ENCODE measurements around the gene SRP68.
"Not testable (repeated sequence)": the region's sequence is repeated elsewhere in the genome, so short reads cannot be mapped to it uniquely, and the experiment has no call there.

SRP68 gene

DNA sequence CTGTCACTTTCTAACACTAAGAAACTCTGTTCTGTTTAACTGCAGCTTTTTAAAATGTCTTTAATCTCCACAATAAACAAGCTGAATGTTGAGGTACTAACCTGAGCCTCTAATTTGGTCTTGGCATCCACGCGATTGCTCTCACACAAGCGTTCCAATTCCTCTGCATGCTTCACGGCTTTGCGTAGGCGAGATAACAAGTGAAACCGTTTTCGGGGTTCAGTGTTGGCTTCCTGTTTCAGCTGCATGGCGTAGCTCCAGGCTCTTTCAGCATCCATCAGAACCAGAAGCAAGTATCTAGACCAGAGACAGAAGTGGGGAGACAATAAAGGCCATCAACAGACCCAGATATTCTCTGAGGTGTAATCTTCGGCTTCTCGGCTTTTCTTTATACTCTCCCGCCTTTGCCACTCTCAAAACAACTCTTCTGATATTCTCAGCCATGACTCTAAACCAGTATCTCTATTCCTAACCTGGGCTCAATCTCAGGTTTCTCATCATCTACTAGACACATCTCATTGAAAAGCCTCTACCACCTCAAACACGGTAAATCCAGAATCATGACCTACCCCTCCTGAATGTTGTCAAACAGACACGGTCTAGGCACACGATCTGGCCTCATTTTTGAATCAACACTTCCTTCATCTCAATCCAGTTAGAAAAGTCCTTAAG, 8.3 kb downstream of the SRP68 start:
- ATAC-seq = no peak

DNA sequence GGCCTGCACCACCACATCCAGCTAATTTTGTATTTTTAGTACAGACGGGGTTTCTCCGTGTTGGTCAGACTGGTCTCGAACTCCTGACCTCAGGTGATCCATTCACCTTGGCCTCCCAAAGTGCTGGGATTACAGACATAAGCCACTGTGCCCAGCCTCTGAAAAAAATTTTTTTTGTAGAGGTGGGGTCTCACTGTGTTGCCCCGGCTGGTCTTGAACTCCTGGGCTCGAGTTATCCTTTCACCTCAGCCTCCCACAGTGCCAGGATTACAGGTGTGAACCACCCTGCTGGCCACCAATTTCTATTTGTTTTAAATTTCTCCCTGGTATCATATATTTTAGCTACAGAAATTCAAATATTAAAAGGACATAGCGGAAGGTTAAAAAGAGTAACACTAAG, 14.1 kb downstream of the SRP68 start:
- ATAC-seq = not testable (repeated sequence)

More for the DNA sequence above, 8.3 kb downstream of the SRP68 start:
- no peak for TF ChIP-seq ISL1 (CRISPR knock-in tag; IDR thresholded peaks at IDR 0.05)
- TF ChIP-seq, protein P1, sequence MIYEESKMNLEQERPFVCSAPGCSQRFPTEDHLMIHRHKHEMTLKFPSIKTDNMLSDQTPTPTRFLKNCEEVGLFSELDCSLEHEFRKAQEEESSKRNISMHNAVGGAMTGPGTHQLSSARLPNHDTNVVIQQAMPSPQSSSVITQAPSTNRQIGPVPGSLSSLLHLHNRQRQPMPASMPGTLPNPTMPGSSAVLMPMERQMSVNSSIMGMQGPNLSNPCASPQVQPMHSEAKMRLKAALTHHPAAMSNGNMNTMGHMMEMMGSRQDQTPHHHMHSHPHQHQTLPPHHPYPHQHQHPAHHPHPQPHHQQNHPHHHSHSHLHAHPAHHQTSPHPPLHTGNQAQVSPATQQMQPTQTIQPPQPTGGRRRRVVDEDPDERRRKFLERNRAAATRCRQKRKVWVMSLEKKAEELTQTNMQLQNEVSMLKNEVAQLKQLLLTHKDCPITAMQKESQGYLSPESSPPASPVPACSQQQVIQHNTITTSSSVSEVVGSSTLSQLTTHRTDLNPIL (CRISPR knock-in tag; IDR thresholded peaks at IDR 0.05; ENCODE audit: low read depth) = no peak
- TF ChIP-seq ZNF8 (CRISPR knock-in tag; IDR thresholded peaks at IDR 0.05) = no peak
- TF ChIP-seq, protein P2, sequence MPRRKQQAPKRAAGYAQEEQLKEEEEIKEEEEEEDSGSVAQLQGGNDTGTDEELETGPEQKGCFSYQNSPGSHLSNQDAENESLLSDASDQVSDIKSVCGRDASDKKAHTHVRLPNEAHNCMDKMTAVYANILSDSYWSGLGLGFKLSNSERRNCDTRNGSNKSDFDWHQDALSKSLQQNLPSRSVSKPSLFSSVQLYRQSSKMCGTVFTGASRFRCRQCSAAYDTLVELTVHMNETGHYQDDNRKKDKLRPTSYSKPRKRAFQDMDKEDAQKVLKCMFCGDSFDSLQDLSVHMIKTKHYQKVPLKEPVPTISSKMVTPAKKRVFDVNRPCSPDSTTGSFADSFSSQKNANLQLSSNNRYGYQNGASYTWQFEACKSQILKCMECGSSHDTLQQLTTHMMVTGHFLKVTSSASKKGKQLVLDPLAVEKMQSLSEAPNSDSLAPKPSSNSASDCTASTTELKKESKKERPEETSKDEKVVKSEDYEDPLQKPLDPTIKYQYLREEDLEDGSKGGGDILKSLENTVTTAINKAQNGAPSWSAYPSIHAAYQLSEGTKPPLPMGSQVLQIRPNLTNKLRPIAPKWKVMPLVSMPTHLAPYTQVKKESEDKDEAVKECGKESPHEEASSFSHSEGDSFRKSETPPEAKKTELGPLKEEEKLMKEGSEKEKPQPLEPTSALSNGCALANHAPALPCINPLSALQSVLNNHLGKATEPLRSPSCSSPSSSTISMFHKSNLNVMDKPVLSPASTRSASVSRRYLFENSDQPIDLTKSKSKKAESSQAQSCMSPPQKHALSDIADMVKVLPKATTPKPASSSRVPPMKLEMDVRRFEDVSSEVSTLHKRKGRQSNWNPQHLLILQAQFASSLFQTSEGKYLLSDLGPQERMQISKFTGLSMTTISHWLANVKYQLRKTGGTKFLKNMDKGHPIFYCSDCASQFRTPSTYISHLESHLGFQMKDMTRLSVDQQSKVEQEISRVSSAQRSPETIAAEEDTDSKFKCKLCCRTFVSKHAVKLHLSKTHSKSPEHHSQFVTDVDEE (CRISPR knock-in tag; IDR thresholded peaks at IDR 0.05) = no peak
- TF ChIP-seq ESRRG (CRISPR knock-in tag; IDR thresholded peaks at IDR 0.05) = no peak
- TF ChIP-seq ZNF565 (CRISPR knock-in tag; conservative IDR thresholded peaks at IDR 0.05; ENCODE audit: low read depth) = no peak
- no peak for TF ChIP-seq ZFP3 (CRISPR knock-in tag; IDR thresholded peaks at IDR 0.05)
- no peak for TF ChIP-seq RARB (CRISPR knock-in tag; IDR thresholded peaks at IDR 0.05)
- TF ChIP-seq BACH2 (CRISPR knock-in tag; IDR thresholded peaks at IDR 0.05; ENCODE audit: borderline replicate concordance) = no peak
- TF ChIP-seq ARNTL (CRISPR knock-in tag; IDR thresholded peaks at IDR 0.05; ENCODE audit: borderline replicate concordance, low read depth) = no peak

DNA sequence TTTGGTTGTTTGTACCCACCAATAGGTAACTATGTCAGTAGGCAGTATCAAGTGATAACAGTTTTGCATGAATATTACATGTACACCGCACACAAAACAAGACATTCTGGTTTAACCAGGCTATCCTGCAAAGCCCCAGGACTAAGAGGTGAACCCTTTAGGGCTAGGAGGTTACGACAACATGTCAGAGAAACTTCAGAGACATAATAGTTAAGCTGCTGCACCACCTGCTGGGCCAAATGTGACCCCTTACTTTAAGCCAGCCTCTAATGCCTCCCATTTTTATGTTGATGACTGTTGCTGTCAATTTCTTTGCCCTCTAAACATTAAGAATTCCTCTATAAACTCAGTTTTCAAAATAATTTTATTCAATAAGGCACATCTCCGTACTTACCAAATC, 15.4 kb downstream of the SRP68 start:
- TF ChIP-seq BACH2 (CRISPR knock-in tag; IDR thresholded peaks at IDR 0.05; ENCODE audit: borderline replicate concordance) = no peak
- TF ChIP-seq ZNF8 (CRISPR knock-in tag; IDR thresholded peaks at IDR 0.05) = no peak
- TF ChIP-seq ISL1 (CRISPR knock-in tag; IDR thresholded peaks at IDR 0.05) = no peak
- TF ChIP-seq ZNF70 (CRISPR knock-in tag; IDR thresholded peaks at IDR 0.05) = no peak
- TF ChIP-seq ZFP30 (CRISPR knock-in tag; IDR thresholded peaks at IDR 0.05) = no peak
- TF ChIP-seq, protein P3, sequence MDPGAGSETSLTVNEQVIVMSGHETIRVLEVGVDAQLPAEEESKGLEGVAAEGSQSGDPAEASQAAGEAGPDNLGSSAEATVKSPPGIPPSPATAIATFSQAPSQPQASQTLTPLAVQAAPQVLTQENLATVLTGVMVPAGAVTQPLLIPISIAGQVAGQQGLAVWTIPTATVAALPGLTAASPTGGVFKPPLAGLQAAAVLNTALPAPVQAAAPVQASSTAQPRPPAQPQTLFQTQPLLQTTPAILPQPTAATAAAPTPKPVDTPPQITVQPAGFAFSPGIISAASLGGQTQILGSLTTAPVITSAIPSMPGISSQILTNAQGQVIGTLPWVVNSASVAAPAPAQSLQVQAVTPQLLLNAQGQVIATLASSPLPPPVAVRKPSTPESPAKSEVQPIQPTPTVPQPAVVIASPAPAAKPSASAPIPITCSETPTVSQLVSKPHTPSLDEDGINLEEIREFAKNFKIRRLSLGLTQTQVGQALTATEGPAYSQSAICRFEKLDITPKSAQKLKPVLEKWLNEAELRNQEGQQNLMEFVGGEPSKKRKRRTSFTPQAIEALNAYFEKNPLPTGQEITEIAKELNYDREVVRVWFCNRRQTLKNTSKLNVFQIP (CRISPR knock-in tag; IDR thresholded peaks at IDR 0.05; ENCODE audit: borderline replicate concordance, low read depth) = no peak
- TF ChIP-seq ZNF565 (CRISPR knock-in tag; conservative IDR thresholded peaks at IDR 0.05; ENCODE audit: low read depth) = no peak
- no peak for TF ChIP-seq GLIS3 (CRISPR knock-in tag; IDR thresholded peaks at IDR 0.05)
- TF ChIP-seq ZC3H10 (CRISPR knock-in tag; IDR thresholded peaks at IDR 0.05) = no peak
- TF ChIP-seq ARNTL (CRISPR knock-in tag; IDR thresholded peaks at IDR 0.05; ENCODE audit: borderline replicate concordance, low read depth) = no peak
- TF ChIP-seq PPARA (CRISPR knock-in tag; IDR thresholded peaks at IDR 0.05; ENCODE audit: borderline replicate concordance) = no peak
- TF ChIP-seq CSDC2 (CRISPR knock-in tag; IDR thresholded peaks at IDR 0.05) = no peak
- no peak for TF ChIP-seq TOX (CRISPR knock-in tag; IDR thresholded peaks at IDR 0.05; ENCODE audit: borderline replicate concordance)
- TF ChIP-seq, protein P4, sequence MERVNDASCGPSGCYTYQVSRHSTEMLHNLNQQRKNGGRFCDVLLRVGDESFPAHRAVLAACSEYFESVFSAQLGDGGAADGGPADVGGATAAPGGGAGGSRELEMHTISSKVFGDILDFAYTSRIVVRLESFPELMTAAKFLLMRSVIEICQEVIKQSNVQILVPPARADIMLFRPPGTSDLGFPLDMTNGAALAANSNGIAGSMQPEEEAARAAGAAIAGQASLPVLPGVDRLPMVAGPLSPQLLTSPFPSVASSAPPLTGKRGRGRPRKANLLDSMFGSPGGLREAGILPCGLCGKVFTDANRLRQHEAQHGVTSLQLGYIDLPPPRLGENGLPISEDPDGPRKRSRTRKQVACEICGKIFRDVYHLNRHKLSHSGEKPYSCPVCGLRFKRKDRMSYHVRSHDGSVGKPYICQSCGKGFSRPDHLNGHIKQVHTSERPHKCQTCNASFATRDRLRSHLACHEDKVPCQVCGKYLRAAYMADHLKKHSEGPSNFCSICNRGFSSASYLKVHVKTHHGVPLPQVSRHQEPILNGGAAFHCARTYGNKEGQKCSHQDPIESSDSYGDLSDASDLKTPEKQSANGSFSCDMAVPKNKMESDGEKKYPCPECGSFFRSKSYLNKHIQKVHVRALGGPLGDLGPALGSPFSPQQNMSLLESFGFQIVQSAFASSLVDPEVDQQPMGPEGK (CRISPR knock-in tag; IDR thresholded peaks at IDR 0.05; ENCODE audit: borderline replicate concordance) = no peak
- ATAC-seq = no peak

DNA sequence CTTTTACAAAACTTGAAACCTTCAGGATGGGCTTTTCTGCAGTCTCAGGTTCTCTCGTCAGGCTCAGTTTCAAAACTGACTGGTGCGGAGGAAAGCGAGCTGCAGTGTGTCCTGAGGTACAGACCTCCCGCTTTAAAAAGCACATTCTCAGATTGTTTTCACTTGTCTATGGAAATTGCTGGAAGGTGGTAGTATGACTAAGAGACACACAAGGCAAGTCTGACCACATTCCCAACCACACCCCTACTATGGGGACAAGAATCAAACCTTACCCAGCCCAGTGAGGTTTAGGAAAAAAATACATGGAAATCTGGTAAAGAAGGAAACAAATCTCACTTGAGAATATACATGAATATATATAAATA, 18.2 kb downstream of the SRP68 start:
- no peak for TF ChIP-seq ARNTL (CRISPR knock-in tag; IDR thresholded peaks at IDR 0.05; ENCODE audit: borderline replicate concordance, low read depth)
- TF ChIP-seq TOX (CRISPR knock-in tag; IDR thresholded peaks at IDR 0.05; ENCODE audit: borderline replicate concordance) = no peak
- TF ChIP-seq, protein P4 (CRISPR knock-in tag; IDR thresholded peaks at IDR 0.05; ENCODE audit: borderline replicate concordance) = no peak
- TF ChIP-seq ZC3H10 (CRISPR knock-in tag; IDR thresholded peaks at IDR 0.05) = no peak
- TF ChIP-seq ESRRG (CRISPR knock-in tag; IDR thresholded peaks at IDR 0.05) = no peak
- TF ChIP-seq, protein P2 (CRISPR knock-in tag; IDR thresholded peaks at IDR 0.05) = no peak
- ATAC-seq = no peak
